Measurements from ENCODE around the gene MAFG.
A peak's percentile ranks its signal among the peaks of the same experiment; 100 is the strongest.
"Not testable (repeated sequence)": the region's sequence is repeated elsewhere in the genome, so short reads cannot be mapped to it uniquely, and the experiment has no call there.

Gene MAFG

DNA sequence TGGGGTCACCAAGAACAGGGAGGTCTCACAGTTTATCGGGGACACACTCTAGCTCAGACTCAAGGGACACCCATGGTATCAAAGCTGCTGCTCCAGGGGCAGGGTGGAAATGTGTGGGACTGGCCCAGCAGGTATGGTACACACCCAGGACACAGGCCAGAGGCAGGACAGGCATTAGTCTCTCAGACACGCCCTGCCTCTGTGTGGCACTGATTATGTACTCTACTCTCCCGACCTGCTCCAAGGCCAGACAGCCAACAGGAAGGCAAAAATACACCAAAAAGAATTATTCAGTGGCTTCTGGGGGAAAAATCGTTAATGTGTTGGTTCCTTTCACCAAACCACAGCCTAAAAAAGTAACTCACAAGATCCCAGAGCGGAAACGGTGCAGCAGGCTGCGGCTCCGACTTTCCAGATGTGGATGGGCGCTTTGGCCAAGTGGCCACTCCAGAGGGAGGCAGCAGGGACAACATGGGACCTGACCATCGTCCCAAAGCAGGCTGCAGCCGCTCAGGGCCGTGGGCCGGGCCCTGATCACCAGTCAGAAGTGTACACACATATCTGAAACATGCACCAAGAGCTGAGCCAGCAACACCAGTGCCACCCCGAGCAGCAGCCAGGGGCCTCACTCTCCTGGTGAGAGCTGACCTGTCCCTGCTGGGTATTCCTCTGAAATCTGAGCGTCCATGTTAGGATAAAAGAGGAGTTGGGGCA, 8.5 kb downstream of the MAFG start:
- H2AFZ ChIP-seq (ENCODE audit: low read depth, low read length) = no peak overlapping the region
- H3K36me3 ChIP-seq (ENCODE audit: insufficient read depth, low read length) = peaks cover 34% of the 10 kb centered on the region
- no peaks in the 10 kb centered on the region for H3K9me3 ChIP-seq (ENCODE audit: low read length)
- no peak overlapping the region for H3K4me3 ChIP-seq (ENCODE audit: low read length)
- H3K4me1 ChIP-seq (ENCODE audit: insufficient read depth, low read length) = peaks cover 13% of the 10 kb centered on the region
- no peaks in the 10 kb centered on the region for H3K27me3 ChIP-seq (ENCODE audit: insufficient read depth, low read length)

DNA sequence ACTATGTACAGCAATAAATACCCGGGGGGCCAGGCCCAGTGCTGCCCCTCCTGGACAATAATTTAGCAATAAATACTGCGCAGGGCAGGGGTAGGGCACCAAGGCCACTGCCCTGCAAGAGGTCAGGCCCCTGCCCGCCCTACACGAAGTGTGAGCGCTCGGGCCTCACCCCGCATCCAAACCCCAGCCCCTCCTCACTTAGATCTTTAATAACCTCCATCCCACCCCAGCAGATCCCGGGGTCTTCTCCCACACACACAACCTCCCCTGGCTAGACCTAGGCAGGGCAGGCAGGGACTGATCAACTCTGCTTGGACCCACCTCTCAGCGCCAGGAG, 9.2 kb downstream of the MAFG start:
- not testable (repeated sequence) for H3K9me3 ChIP-seq (ENCODE audit: low read length); H2AFZ ChIP-seq (ENCODE audit: low read depth, low read length); H3K27me3 ChIP-seq (ENCODE audit: insufficient read depth, low read length)
- H3K4me3 ChIP-seq (ENCODE audit: low read length) = peak overlapping the region; percentile 66
- peaks cover 13% of the 10 kb centered on the region for H3K4me1 ChIP-seq (ENCODE audit: insufficient read depth, low read length)
- H3K36me3 ChIP-seq (ENCODE audit: insufficient read depth, low read length) = peaks cover 41% of the 10 kb centered on the region

DNA sequence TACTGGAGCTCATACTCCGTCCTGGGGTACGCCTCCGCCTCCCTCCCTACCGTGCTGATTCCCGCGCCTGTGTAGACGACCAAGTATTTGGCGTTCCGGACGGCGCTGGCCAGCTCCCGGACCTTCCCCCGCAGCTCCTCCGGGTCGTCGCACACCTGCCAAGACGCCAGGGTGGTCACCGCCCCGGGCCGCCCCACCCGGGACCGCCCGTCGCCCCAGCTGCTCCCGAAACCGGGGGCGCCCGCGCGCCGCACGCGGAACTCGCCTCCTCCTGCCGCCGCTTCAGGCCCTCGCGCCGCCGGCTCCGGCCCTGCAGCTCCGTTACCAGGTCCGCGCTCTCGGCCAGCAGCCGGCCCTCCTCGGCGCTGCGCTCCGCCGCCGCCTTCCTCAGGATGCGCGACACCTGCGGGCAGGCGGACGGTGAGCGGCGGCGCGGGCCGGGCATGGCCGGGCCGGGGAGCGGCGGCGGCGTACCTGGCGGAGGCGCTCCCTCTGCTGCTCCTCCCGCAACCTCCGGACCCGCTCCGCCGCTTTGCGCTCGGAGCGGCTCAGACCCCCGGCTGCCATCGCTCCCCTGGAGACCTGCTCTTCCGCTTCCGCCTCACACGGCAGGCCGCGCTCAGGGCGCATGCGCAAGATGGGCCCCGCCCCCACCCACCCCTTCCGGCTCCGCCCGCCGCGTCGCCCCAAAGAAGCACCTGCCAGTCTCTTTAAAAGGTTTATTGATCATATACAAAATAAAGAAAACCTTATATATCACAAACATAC, 9.8 kb downstream of the MAFG start, which contains the start of gene SIRT7:
Gene SIRT7, minus strand, starts transcription at position 612 of the 768 bp plus-strand sequence. Its CDS starts 45 bp downstream, at position 567.
- Histone ChIP-seq H3K4me3 (ENCODE audit: low read length) (peak within 1 kb of the TSS; percentile 66), H3K9me3 (ENCODE audit: low read length) (no peaks in the 10 kb centered on the region), H3K27me3 (ENCODE audit: insufficient read depth, low read length) (no peaks in the 10 kb centered on the region), H3K36me3 (ENCODE audit: insufficient read depth, low read length) (peaks cover 44% of the 10 kb centered on the region), H3K4me1 (ENCODE audit: insufficient read depth, low read length) (peaks cover 13% of the 10 kb centered on the region), H2AFZ (ENCODE audit: low read depth, low read length) (no peak within 1 kb of the TSS)

DNA sequence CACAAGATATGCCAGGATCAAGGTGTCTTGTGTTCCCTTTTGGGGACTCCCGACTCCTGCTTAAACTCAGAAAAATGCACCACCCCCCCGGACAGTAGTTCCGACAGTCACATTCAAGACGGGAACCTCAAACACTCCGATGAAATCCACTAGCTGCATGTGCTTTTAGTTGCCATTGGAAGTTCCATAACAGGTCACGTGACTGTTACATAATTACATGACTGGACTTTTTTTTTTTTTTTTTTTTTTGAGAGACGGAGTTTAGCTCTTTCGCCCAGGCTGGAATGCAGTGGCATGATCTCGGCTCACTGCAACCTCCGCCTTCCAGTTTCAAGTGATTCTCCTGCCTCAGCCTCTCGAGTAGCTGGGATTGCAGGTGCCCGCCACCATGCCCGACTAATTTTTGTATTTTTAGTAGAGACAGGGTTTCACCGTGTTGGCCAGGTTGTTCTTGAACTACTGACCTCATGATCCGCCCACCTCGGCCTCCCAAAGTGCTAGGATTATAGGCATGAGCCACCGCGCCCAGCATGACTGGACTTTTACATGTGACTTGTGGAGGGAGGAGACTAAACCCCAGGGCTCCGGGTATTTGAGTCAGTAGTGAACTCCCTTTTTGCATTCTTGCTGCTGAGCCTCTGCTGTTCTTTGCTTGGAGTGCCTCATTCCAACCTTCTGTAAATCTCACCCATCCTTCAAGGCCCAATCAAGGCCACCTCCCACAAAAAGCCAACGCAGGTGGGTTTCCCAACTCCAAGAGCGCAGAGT, 11.1 kb downstream of the MAFG start:
- H3K4me1 ChIP-seq (ENCODE audit: insufficient read depth, low read length) = peaks cover 13% of the 10 kb centered on the region
- peak overlapping the region; percentile 66 for H3K4me3 ChIP-seq (ENCODE audit: low read length)
- H3K27me3 ChIP-seq (ENCODE audit: insufficient read depth, low read length) = no peaks in the 10 kb centered on the region
- H3K9me3 ChIP-seq (ENCODE audit: low read length) = no peaks in the 10 kb centered on the region
- H2AFZ ChIP-seq (ENCODE audit: low read depth, low read length) = no peak overlapping the region
- peaks cover 46% of the 10 kb centered on the region for H3K36me3 ChIP-seq (ENCODE audit: insufficient read depth, low read length)

- Histone ChIP-seq H3K9me3 (ENCODE audit: low read length) (no peaks in the 10 kb centered on the region), H3K36me3 (ENCODE audit: insufficient read depth, low read length) (peaks cover 39% of the 10 kb centered on the region), H3K27me3 (ENCODE audit: insufficient read depth, low read length) (no peaks in the 10 kb centered on the region), H2AFZ (ENCODE audit: low read depth, low read length) (no peak overlapping the region), H3K4me1 (ENCODE audit: insufficient read depth, low read length) (peaks cover 16% of the 10 kb centered on the region), H3K4me3 (ENCODE audit: low read length) (no peak overlapping the region)
Observed at GRCh38 chr17:81915331-81915730, 12.2 kb downstream of the MAFG start.

DNA sequence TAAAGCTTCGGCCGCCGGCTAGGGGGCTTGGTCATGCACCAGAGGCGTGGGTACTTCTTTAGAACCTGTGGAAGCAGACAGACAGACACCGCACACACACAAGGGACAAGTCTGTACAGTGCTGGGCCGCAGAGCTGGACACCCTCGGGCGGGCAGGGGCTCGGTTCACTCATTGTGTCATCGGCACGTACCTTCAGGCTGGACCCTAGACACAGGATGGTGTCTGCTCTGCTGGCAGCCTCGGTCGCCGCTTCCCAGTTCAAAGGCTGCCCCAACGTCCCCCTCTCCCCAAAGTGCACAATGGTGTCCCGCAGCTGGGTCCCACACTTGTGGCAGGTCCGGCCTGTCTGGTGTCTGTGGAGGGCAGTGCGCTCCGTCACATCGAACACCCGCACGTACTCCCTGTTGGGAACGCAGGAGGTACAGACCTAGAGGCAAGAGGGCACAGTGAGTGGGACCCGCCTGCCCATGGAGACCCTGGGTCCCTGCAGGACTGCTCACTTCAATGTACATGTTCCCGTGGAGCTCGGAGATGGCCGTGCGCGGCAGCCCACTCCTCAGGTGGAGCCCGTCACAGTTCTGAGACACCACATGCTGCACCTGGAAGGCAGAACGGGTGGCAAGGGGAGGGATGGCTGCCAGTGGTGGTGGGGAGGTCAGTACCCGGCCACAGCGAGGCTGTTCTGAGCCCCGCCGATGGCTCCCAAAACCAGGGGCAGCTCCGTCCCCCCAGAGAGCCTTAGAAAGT, 13.3 kb downstream of the MAFG start:
- Histone ChIP-seq H3K4me3 (ENCODE audit: low read length) (no peak overlapping the region), H3K36me3 (ENCODE audit: insufficient read depth, low read length) (peaks cover 39% of the 10 kb centered on the region), H3K9me3 (ENCODE audit: low read length) (no peaks in the 10 kb centered on the region), H2AFZ (ENCODE audit: low read depth, low read length) (no peak overlapping the region), H3K27me3 (ENCODE audit: insufficient read depth, low read length) (no peaks in the 10 kb centered on the region), H3K4me1 (ENCODE audit: insufficient read depth, low read length) (peaks cover 24% of the 10 kb centered on the region)

- no peak overlapping the region for H3K4me3 ChIP-seq (ENCODE audit: low read length)
- H3K9me3 ChIP-seq (ENCODE audit: low read length) = no peaks in the 10 kb centered on the region
- H3K4me1 ChIP-seq (ENCODE audit: insufficient read depth, low read length) = peaks cover 24% of the 10 kb centered on the region
- no peak overlapping the region for H2AFZ ChIP-seq (ENCODE audit: low read depth, low read length)
- peaks cover 42% of the 10 kb centered on the region for H3K36me3 ChIP-seq (ENCODE audit: insufficient read depth, low read length)
- H3K27me3 ChIP-seq (ENCODE audit: insufficient read depth, low read length) = no peaks in the 10 kb centered on the region
Observed at GRCh38 chr17:81913394-81914102, 14.0 kb downstream of the MAFG start.

DNA sequence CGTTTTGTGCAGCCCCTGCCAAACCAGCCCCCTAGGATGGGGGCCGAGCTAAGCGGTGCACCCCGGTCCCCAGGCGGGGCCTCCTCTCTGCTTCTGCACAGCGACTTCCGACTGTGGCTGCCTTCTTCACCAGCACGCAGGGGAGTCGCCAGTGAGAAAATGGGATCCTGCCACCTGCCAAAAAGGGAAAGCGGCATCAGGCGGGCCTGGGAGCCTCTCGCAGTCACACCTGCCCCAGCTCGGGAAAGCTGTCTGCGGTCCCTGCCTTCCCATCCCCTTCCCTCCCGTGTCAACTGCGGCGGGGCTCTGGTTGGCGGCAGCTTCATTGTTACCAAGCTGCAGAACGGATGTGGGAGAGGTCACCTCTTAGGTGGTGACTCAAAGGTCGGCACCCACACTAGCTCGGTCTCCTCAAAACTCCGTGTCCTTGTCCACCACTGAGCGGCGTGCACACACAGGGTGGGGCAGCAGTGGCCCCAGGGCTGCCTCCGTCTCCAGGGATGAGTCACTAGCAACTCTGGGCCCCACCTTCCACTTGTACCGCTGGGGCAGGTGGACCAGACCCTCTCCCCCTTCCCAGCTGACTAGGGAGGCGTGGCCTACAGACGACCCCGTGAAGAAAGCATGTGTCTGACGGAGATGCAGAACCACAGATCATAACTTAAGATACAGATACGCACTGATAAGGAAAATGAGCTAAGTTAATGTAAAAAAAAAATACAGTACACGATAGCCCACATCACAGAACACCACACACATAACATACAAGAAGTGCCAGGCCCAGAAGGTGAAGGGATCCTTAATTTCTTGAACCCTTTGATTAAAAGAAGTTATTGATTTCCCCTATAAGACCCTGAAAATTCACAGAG, 14.9 kb downstream of the MAFG start:
- H3K36me3 ChIP-seq (ENCODE audit: insufficient read depth, low read length) = peaks cover 49% of the 10 kb centered on the region
- H2AFZ ChIP-seq (ENCODE audit: low read depth, low read length) = no peak overlapping the region
- no peaks in the 10 kb centered on the region for H3K9me3 ChIP-seq (ENCODE audit: low read length)
- H3K27me3 ChIP-seq (ENCODE audit: insufficient read depth, low read length) = no peaks in the 10 kb centered on the region
- H3K4me3 ChIP-seq (ENCODE audit: low read length) = no peak overlapping the region
- H3K4me1 ChIP-seq (ENCODE audit: insufficient read depth, low read length) = peaks cover 20% of the 10 kb centered on the region

DNA sequence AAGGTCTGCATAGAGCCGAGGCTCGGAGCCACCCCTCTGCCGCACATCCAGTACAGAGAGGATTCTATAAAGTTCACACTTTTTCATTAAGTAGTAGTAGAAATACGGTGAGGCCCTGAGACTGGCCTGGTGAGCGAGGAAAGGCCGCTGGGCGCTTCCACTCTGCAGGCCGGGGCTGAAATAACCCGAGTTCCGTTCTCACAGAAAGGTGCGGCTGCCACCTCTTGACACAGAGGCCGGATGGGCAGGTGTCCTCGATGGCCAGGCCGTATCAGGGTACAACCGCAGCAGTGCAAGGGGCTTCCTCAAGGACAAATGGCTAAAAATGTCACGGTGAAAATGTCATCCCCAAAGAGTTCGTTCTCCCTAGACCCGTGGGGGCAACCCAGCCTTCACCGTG, 15.6 kb downstream of the MAFG start:
- H3K27me3 ChIP-seq (ENCODE audit: insufficient read depth, low read length) = no peaks in the 10 kb centered on the region
- H3K4me3 ChIP-seq (ENCODE audit: low read length) = no peak overlapping the region
- peaks cover 55% of the 10 kb centered on the region for H3K36me3 ChIP-seq (ENCODE audit: insufficient read depth, low read length)
- H3K9me3 ChIP-seq (ENCODE audit: low read length) = no peaks in the 10 kb centered on the region
- H2AFZ ChIP-seq (ENCODE audit: low read depth, low read length) = no peak overlapping the region
- peaks cover 15% of the 10 kb centered on the region for H3K4me1 ChIP-seq (ENCODE audit: insufficient read depth, low read length)

- peaks cover 56% of the 10 kb centered on the region for H3K36me3 ChIP-seq (ENCODE audit: insufficient read depth, low read length)
- peak within 1 kb of the TSS; percentile 77 for H3K4me3 ChIP-seq (ENCODE audit: low read length)
- no peaks in the 10 kb centered on the region for H3K9me3 ChIP-seq (ENCODE audit: low read length)
- peaks cover 11% of the 10 kb centered on the region for H3K4me1 ChIP-seq (ENCODE audit: insufficient read depth, low read length)
- no peaks in the 10 kb centered on the region for H3K27me3 ChIP-seq (ENCODE audit: insufficient read depth, low read length)
- peak within 1 kb of the TSS; percentile 9 for H2AFZ ChIP-seq (ENCODE audit: low read depth, low read length)
Observed at GRCh38 chr17:81911277-81911961, 16.1 kb downstream of the MAFG start, which contains the start of gene PCYT2. Gene PCYT2, minus strand, starts transcription at chr17:81911399. Its CDS starts 44 bp downstream, at chr17:81911355.

DNA sequence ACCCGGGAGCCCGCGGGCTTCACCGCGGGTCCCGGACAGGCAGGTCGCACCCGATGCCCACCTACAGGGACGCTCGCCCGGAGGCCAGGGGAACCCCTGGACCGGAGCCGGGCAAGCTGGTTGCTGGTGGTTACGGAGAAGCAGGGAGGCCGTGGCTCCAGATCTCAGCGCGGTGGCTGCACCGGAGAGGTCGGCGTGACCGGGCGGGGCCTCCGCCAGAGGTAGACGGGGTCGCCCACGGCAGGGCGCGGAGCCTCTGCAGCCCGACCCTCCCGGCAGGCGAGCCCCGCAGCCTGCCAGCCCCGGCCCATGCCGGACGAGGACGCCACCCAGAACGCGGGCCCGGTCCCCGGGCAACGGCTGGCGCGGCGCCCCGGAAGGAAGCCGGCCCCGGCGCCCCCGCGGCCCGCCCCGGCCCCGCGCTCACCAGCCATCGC, 16.7 kb downstream of the MAFG start:
- H3K4me3 ChIP-seq (ENCODE audit: low read length) = peak overlapping the region; percentile 77
- H3K36me3 ChIP-seq (ENCODE audit: insufficient read depth, low read length) = peaks cover 56% of the 10 kb centered on the region
- no peaks in the 10 kb centered on the region for H3K27me3 ChIP-seq (ENCODE audit: insufficient read depth, low read length)
- H3K9me3 ChIP-seq (ENCODE audit: low read length) = no peaks in the 10 kb centered on the region
- H2AFZ ChIP-seq (ENCODE audit: low read depth, low read length) = peak overlapping the region; percentile 9
- peaks cover 11% of the 10 kb centered on the region for H3K4me1 ChIP-seq (ENCODE audit: insufficient read depth, low read length)
